GM12865 (cell line): ENCODE results near the gene PGGHG.

ENCODE experiments used
- DNase-seq: peaks from one replicate; pipeline ENCODE4 v3.0.0; 2010; ENCODE audit warnings: low read depth
- H3K4me3 ChIP-seq: 2 replicates; pipeline ENCODE4 v1.5.1; 2011; ENCODE audit warnings: mild to moderate bottlenecking, low read depth, low read length, control low read depth
- TF ChIP-seq, protein P1 (sequence below): IDR thresholded peaks from 2 replicates; pipeline ENCODE4 v1.5.1; 2011; ENCODE audit warnings: low read length, control low read depth, low read depth, inconsistent platforms; ENCODE audit not compliant: insufficient read depth; ENCODE audit errors: missing control alignments

PGGHG gene

DNA sequence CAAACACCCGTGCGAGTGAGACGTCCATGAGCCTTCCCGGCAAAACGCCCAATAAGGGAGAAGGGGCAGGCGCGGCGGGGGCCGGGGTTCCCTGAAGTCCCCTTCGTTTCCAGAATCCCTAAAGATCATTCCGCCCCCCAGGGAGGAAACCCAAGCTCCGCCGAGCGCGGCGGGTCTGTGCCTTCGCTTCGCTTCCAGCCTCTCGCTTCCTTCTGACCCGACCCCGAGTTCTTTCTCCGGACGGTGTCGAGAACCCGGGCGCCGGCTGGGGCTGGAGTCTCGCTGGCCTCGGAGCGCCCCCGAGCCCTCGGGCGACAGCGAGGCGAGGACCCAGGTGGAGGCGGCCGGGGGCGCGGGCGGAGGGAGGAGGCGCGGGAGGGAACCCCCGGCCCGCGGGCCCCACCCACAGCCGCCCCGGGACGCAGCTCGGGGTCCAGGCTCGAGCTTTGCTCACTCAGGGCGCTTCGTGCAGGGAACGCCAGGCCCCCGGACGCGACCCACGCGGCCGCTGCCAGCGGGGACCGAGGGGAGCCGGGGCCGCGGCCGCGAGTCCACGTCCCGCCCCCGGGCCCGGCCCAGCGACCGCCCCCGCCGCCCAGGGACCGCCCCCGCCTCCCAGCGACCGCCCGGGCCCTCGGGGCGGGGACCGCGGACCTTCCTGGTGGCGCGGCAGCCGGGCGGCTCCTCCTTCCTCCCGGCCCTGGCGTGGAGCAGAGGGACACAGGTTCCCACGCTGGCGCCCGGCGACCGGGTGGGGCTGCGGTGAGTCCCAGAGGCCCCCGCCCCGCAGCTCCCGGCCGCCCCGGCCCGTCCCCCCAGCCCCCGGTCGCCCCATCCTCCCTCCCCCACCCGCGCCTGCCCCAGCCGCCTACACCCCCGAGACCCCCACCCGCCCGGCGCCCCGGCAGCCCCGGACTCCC is at the start of gene PGGHG:
TSS of gene PGGHG (plus strand) at position 649 of the 920 bp plus-strand sequence. CDS start 691 bp downstream, outside the sequence.
- peak within 1 kb of the TSS; percentile 51 for H3K4me3 ChIP-seq
- DNase-seq = peak; percentile 75
- TF ChIP-seq, protein P1, sequence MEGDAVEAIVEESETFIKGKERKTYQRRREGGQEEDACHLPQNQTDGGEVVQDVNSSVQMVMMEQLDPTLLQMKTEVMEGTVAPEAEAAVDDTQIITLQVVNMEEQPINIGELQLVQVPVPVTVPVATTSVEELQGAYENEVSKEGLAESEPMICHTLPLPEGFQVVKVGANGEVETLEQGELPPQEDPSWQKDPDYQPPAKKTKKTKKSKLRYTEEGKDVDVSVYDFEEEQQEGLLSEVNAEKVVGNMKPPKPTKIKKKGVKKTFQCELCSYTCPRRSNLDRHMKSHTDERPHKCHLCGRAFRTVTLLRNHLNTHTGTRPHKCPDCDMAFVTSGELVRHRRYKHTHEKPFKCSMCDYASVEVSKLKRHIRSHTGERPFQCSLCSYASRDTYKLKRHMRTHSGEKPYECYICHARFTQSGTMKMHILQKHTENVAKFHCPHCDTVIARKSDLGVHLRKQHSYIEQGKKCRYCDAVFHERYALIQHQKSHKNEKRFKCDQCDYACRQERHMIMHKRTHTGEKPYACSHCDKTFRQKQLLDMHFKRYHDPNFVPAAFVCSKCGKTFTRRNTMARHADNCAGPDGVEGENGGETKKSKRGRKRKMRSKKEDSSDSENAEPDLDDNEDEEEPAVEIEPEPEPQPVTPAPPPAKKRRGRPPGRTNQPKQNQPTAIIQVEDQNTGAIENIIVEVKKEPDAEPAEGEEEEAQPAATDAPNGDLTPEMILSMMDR = no peak

GRCh38 chr11:240315-240714 is 48.6 kb upstream of the PGGHG start:
- DNase-seq = no peak
- H3K4me3 ChIP-seq = no peak overlapping the region
- TF ChIP-seq, protein P1 = no peak

DNA sequence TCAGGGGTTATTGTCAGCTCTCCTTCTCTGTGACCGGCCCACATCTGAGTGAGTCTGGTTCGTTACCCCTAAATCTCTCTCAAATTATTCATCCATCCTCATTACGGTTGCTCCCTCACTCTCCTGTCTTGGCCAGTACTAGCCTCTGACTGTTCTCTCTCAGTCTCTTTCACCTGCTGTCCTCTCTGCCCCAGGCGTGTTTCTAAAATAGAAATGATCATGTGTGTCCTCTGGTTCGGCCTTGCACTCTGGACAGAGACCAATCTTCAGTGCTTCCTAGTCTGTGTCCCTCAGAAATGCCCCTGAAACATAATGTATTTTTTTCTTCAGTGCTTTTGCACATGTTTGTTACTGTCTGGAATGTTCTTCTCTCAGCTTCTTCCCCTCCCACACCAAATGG is 47.3 kb upstream of the PGGHG start:
- no peak for DNase-seq
- H3K4me3 ChIP-seq = no peak overlapping the region
- TF ChIP-seq, protein P1 = no peak

GRCh38 chr11:244376-244775 is 44.5 kb upstream of the PGGHG start:
- no peak for DNase-seq
- TF ChIP-seq, protein P1 = no peak
- no peak overlapping the region for H3K4me3 ChIP-seq

- H3K4me3 ChIP-seq = no peak overlapping the region
- no peak for DNase-seq
- TF ChIP-seq, protein P1 = no peak
Observed at GRCh38 chr11:249062-249461, 39.9 kb upstream of the PGGHG start.

DNA sequence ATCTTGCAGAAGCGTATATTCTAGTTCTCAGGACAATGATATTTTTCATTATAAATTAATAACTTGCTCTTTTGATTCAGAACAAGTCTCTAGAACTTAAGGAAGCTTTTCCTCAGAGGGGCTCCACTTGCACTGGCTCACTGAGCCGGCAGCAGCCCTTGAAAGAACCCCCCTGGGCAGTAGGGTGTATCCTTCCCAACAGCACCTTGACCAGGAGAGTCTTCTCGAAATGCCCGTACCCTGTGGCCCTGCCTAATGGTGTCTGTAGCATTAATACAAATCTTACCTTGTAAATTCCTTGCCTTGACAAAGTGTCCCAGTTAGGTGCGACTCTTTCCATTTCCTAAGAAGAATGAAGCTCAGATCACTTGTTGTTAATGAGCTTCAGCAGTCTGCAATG is 38.7 kb upstream of the PGGHG start:
- TF ChIP-seq, protein P1 = no peak
- H3K4me3 ChIP-seq = no peak overlapping the region
- no peak for DNase-seq
